GM20431 (cell line): ENCODE results near the gene POU2F3.
"Not testable (repeated sequence)": the region's sequence is repeated elsewhere in the genome, so short reads cannot be mapped to it uniquely, and the experiment has no call there.

ENCODE experiments used
- in situ Hi-C: fragments of 300-500 bp; cut with MseI, MboI; formaldehyde crosslinking; loops from one replicate; pipeline ENCODE4 v1.15.0; 2020; ENCODE audit warnings: low sequenced_read_pairs; ENCODE audit not compliant: unreplicated experiment

The POU2F3 gene

DNA sequence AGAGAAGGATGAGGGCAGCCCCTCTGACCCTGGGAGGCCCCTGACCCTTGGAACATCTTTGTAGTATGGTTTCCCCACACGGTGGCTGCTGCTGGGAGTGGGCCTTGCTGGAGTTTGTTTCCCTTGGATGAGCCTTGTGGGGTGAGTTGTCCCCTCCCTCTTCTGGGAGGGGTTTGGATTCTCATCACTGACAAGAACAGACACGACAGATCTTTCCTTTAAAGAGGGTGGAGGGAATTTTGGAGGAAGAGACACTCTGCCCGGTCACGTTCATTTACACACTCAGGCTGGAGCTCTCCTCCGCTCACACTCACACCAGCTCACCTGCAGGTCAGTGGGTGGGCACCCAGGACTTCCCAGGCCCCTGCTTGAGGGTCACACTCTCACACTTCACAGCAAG lies 31.7 kb downstream of the POU2F3 start:
- in situ Hi-C loops, result no loop called here

DNA sequence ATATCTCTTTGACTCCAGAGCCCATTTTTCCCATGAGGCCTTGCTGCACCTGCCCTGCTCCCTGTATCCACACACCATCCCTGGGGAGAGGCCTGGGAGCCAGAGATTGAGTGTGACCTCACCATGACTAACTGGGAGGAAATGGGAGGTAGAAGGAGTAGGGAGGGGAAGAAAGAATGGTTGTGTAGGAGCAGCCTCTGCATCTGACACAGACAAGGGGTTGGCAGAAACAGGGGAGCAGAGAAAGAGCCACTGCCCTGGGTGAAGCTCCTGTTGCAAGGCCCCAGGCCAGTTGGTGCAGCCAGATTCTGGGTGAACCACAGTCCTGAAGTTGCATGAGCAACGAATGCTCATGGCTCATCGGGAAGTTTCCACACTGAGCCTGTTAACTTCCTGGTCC lies 32.4 kb downstream of the POU2F3 start:
- in situ Hi-C loops, result no loop called here

DNA sequence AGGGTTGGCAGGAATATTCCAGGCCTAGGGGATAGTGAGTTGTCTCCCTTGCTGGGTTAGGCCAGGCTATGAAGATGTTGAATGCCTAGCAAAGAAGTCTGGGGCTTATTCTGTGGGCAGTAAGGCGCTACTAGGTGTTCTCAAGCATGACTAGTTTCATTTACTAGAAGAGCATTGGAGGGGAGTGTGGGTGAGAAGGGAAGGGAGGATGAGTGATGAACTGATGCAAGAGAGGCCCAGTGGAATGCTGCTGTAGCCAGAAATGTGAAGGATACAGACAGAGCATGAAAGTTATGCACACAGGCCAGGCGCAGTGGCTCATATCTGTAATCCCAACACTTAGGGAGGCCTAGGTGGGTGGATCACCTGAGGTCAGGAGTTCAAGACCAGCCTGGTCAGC lies 33.5 kb downstream of the POU2F3 start:
- in situ Hi-C loops, result no loop called here

DNA sequence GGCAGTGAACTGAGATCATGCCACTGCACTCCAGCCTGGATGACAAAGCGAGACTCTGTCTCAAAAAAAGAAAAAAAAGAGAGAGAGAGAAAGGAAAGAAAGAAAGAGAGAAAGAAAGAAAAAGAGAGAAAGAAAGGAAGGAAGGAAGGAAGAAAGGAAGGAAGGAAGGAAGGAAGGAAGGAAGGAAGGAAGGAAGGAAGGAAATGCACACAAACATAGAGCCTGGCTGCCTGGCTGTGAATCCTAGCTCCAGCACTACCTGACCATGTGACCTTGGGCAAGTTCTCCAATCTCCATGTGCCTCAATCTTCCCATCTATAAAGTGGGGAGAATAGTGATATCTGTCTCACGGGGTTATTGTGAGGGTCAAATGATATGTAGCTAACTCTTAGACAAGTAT lies 34.0 kb downstream of the POU2F3 start:
- in situ Hi-C loops, result not testable (repeated sequence)

DNA sequence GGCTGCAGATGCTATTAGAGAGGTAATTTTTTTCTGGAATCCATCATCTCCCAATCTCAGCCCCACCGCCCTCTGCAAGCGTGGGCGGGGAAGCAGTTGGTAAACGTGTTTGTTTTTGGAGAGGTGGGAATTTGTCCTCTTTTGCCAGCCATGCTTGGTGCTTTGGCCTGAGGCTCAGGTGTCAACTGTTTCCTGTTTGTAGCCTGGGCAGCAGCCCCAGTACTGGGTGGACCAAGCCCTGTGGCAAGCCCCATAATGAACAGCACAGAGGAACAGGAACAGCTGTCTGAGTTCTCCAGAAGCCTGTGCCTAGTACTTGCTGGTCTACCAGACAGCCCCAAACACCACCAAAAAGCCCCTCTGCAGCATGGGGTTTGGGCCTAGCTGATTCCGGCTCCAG lies 39.6 kb downstream of the POU2F3 start:
- in situ Hi-C loops, result no loop called here

DNA sequence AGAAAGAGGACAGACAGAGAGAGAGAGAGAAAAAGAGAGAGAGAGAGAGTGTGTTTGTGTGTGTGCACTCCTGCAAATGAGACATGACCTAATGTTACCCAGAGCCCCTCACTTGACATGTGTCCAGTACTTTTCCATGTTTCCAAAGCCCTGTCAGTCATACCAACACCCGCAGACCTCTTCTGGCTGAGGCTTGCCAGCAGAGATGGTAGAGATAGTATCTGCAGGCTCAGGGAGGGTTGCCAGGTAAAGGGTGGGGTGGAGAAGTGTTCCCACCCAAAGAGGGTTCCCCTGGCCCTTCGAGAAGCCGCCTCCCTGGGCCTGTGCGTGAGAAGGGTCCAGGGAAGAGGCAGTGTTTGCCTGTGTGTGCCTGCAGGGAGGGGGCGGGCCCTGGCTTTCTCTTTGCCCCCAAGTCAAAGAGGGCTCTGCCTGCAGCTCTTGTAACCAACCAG lies 40.7 kb downstream of the POU2F3 start:
- in situ Hi-C loops, result no loop called here

DNA sequence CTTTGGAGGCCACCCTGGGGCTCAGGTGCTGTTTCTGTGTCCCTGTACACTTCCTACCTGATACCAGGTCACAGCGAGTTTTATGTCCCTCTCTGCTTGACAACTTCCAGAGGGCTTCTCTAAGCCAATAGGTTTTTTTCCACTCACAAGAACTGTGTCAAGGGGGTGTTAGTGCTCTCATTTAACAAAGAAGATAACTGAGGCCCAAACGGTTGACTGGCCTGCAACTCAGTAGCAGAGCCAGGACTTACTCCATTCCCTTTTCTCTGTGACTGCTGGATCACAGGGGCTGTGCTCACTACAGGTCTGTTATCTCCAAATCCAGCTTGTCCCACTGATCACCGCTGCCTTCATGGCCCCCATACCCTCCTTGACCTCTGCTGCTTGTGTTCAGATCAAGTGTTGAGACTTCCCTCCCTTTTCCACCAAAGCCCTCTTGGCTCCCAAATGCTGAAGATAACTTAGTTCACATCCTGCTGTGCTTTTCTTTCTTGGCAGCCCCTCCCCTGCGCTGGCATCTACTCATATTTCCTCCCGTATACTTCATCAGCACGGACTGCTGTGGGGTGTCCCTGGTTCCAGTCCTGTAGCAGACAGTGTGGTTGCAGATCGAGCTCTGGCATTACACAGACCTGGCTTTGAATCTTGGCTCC lies 41.3 kb downstream of the POU2F3 start:
- in situ Hi-C loops, result no loop called here

DNA sequence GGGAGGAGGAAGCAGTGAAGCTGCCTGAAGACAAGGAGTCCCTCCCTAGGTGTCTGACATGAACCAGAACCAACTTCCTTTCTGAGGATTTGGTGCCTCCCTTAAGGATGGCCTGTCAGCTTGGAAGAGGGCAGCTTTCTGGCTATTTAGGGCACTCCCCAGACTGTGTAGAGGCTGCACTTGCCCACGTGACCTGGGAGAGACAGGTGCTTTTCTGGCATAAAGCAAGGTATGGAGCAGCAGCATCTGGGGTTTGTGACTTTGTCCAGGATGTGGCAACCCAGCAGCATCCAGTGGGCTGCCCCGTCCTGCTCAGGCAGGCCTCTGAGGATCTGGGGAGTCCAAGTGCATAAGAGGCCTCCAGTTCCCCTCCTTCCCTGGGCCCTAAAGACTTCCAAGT lies 43.2 kb downstream of the POU2F3 start:
- in situ Hi-C loops, result no loop called here

DNA sequence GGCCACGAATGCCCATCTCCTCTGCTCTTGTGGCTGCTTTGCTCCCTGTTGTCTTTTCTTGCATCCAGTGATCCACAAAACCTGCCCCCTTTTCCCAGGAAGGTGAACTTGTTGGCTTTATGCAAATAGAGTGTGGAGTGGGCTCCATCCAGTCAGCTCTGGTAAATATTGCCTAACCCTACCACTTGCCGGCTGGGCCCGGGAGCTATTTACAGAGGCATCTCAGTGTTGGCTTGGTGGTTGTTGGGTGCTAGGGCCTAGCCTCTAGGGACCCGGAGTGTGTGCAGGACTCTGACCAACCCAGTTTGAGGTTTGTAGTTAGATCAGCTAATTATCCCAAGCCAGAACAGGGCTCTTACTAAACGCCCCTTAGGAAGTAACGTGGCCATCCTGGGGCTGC lies 44.3 kb downstream of the POU2F3 start:
- in situ Hi-C loops, result no loop called here

DNA sequence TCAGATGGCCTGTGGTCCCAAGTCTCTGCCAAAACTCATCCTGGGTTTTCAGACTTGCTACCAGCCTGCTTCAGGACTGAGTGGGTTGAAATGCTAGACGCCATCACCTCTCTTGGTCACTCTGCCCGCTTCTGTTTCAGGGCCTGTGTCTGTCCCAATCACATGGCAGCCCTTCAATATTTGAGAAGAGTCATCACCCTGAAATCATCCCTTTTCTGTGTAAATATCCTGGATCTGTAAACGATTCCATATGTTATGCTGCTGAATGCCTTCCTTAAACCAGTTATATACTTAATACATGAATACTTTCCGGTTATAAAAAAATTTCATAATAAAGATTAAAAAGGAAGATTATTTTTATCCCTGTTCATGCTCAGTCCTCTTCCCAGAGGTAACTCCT lies 45.3 kb downstream of the POU2F3 start:
- in situ Hi-C loops, result no loop called here

DNA sequence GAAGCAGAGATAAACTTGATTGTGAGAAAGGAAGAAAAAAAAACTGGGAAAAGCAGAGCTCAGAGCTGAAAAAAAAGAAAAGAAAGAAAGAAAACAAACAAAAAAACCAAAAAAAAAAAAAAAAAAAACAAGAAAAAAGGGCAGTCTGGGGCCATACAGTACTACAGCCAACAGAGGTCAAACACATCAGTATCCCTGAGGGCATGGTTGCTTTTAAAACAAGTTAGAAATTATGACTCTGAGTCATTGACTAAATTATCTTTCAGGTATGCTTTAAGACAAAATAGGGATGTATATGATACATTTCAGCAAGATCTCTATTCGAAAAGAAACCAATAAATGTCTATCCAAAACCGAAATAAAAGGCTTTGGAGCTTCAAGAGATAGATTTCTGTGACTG lies 48.1 kb downstream of the POU2F3 start:
- in situ Hi-C loops, result no loop called here

DNA sequence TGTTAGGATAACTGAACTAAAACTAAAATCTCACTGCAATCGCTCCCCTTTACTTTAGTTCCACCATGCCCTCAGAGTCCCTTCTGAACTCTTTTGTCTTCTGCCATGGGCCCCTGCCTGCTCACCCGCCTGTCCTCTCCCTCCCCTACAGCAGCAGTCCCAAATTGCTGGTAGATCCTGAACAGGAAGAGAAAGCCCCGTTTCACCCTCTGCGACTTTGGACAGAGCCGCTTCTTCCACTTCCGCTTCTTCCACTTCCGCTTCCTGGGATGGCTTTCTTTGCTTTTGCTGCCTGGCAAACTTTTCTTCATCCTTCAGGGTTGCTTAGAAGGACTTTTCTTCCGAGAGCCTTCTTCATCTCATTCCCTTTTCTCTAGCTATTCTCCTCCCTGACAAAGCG lies 49.5 kb downstream of the POU2F3 start:
- in situ Hi-C loops, result no loop called here

DNA sequence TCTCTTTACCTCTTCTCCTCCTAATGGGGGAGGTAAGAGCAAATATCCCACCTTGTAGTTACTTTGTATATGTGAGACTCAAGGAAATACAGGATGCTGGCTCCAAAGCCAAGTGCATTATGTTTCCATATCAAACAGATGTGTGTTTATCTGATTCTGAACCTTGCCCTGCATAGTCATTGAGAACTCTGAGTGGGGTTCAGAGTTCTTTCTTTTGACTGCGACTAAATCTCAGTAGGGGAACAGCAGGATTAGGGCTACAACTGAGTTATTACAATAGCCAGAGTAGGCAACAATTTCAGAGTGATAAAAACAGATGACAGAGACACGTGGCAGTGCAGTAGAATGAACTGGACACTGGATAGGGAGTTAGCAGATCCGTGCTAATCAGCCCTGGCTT lies 51.0 kb downstream of the POU2F3 start:
- in situ Hi-C loops, result no loop called here

DNA sequence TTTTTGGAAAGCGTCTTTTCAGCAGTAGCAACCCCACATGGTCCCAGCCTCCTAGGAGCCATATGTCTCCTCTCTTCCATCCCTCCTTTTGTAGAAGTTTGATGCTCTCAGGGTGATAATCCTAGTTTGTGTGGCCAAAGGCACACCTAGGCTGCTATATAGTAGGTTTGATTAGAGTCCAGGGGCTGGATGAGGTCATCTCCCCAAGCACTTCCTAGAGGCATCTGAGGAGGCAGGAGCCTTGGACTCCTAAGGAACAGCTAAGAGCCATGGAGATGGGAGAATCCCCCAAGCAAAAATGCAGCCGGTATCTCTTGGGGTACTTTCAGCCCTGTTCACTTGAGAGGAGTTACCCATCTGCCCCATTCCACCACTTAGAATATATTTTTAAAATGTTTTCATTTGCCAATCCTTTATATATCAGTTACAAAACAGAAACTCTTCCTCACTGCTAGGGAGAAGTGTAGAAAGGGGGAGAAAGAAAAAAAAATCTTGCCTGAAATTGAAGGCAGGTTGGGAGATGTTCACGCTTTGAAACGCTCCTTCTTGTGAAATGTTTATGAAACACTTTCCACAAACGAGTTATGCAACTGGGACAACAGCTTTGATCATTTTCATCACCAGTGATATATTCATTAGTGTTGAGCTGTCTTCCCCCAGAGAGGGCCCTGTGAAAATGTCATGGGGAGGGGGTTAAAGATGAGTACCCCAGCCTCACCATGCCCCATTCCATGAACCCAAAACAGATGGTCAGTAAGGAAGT lies 53.3 kb downstream of the POU2F3 start:
- in situ Hi-C loops, result no loop called here

DNA sequence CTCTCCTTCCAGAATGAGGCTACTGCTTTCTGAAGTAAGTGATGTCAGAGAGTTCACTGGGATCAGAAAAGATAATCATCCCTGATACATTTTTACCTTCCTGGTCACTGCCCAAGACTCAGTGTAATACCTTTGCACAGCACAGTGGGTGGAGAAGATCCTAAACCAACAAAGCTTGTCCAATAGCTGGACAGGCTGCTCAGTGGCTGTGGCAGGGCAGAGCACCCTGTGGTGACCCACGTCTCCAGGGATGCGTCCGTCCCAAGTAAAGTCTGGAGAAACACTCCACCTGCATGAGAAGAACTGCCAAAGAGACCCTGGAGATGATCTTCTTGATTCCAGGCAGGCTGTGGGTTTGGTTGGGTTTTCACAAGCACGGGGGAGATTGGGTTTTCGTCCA lies 54.2 kb downstream of the POU2F3 start:
- in situ Hi-C loops, result no loop called here

DNA sequence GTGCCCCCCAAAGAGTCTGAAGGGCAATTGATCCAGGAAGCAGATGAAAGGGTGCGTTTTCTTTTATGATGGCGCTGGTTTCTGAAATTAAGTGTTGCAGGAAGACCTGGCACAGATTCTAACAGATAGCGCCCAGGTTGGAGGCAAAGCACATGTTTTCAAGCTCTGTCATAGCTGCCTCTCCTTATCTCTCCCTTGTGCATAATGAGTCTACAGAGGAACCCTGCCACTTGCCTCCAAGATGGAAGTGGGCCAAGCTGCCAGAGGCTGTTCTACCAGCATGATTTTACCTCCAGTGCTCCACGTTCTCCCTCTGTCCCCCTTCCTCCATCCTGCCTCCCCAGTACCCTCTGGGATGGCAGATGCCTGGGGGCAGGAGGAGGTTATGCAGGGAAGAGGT lies 55.2 kb downstream of the POU2F3 start:
- in situ Hi-C loops, result loop anchor here (5.0 kb wide), 1 partner anchor 63 kb away; no protein-coding TSS in a partner anchor

DNA sequence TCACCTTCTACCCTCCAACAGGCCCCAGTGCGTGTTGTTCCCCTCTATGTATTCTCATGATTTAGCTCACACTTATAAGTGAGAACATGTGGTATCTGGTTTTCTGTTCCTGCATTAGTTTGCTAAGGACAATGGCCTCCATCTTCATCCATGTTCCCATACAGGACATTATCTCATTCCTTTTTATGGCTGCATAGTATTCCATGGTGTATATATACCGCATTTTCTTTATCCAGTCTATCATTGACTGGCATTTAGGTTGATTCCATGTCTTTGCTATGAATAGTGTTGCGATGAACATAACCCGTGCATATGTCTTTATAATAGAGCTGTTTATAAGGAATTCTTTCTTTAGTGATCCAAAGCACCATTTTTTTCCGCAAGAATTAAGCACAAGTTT lies 56.6 kb downstream of the POU2F3 start:
- in situ Hi-C loops, result loop anchor here (5.0 kb wide), 1 partner anchor 64 kb away; no protein-coding TSS in a partner anchor

DNA sequence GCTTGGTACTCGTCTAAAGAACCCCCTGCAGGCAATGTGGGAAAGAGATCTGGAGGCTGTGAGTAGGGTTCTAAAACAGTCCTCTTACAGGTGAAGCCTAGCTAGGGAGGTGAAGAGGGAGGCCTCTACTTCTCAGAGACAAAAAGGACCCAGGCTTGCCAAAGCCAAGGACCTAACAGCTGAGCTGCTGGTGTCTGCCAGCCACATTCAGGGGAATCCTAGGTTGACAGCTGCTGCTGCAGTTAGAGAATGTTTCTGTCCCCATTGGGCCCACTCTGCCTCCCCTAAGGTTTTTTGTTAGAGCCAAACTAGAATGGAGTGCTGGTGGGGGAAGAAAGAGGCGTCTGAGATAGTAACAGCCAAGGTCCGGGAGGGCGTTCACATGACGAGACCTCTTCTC lies 58.5 kb downstream of the POU2F3 start:
- in situ Hi-C loops, result loop anchor here (5.0 kb wide), 1 partner anchor 66 kb away; no protein-coding TSS in a partner anchor

DNA sequence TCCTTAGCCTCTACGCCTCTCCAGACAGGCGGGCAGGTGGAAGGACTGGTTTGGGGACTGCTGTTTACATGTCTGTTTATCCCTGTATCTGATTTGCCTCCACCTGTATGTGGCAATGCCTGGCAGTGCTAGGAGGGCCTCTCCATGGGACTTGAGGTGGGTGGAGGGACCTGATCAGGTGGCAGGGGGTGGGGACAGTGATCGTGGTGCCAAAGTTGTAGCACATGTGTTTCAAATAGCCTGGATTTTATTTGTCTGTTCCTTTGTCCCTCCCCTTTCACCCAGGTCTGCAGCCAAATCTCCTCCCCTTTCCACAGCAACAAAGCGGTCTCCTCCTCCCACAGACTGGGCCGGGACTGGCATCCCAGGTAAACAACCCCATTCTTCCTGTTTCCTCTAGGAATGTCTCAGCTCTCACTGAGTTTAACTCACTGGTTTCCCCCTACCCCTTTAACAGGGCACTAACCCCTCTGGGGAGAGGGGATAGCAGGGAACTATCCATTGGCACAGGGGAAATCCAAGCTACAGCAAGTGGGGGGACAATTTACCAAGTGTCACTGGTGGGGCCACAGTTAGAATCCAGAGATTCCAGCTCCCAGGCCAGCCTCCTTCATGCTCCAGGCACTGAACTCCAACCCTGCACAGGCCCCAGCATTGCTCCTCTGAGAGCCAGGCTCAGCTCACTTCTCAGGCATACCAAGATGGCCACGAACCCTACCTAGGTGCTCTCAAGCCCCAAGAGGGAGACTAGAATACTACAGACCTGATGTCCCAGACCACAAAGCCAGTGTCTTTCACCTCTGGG lies 62.3 kb downstream of the POU2F3 start:
- in situ Hi-C loops, result no loop called here

DNA sequence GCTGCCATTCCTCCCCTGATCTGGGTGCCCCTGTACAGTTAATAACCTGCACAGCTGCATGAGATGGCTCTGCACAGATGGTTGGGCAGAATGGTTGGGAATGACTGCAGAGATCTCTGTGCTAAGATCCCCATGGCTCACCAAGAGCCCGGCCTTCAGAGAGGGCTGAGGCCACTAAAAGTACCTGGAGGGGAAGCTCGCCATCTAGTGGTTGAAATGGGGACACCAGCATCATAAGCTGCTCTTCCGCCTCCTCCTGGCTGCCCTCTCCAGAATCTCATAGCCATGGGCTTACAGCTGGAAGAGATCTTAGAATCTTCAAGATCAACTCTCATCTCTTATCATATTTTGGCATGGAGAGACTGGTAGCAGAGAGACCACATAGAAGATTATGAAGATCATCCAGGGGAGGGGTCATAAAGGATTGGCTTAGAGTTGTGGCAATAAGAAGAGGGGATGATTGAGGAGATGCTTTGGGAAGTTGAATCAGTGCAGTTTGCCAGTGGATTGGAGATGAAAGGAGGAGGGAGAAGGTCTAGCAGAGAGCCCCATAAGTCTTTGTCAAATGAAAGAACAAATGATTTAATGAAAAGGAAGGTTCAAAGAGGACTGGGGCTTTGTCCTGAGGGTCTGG lies 63.2 kb downstream of the POU2F3 start:
- in situ Hi-C loops, result no loop called here
